Smooth muscle cell of the brain vasculature (primary cell): ENCODE results near the gene GRIA1.

Experiments
- DNase-seq: peaks from one replicate; pipeline ENCODE4 v3.0.0-alpha.2; 2012; ENCODE audit warnings: low read depth, low spot score

GRIA1 gene

DNA sequence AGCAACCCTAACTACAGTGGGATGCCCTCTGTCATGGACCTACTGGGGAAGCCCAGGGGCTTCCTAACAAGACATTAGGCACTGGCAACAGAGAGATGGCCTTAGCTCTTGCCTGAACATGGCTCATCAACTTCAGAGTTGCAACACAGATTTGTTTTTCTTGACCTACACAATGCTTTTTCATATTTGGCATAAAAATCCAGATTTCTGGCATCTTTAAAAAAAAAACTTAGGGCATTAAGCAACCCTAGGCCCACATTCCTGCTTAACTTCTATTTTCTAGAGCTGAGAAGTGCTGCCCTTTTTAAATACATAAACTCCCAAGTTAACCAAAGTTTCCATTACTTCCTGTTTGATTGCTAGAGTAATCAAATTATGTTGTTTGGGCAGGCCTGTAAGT is 8.0 kb downstream of the GRIA1 start:
- DNase-seq = no peak

DNA sequence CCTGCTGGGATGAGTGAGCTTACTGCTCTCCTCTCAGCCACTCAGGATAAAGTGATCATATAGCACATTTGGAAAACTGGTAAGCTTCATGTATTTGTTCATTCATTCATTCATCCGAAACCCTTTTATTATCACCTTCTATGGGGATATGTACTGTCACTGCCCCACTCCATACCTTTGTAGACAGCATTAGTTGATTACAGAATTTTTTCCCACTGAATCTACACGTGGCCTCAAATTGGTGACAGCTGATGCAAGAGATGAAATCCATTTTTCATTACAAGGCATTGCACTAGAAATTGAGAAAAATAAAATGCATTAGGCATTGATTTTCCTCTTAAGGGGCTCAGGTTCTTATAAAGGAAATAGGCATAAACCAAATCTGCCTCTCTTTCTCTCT is 9.7 kb downstream of the GRIA1 start:
- no peak for DNase-seq

DNA sequence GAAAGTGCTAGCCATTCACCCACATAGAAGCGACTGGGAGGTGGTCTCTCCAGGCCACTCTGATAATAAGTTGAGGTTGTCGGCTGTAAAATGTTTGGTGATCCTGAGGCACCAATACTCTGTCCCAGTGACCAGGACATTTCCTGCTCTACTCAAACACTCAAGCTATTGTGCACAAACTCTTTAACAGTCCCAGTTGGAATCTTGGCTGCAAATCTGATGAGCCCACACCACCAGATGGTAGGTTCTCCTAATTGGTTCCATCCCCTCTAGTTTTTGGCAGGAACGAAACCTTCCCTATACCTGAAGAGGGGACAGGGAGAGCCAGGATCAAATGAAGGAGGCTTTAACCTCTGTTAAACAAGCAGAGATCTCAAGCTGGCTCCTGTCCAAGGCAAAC is 14.3 kb downstream of the GRIA1 start:
- no peak for DNase-seq

DNA sequence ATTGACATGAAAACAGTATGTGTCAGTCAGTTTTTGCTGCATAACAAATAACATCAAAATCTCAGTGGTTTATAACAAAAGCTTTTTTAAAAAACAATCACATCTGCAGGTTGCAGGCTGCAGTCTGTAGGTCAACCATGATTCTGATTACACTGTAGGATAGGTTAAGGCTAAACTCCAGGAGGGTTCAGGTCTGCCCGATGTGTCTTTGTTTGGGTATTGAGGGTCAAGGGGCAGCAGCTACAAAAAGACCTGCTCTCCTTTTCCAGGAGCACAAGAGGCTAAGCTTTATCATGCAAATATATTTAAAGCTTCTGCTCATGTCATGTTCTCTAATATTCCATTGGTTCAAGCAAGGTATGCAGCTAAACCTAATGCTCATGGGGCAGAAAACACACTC is 18.2 kb downstream of the GRIA1 start:
- DNase-seq = no peak

DNA sequence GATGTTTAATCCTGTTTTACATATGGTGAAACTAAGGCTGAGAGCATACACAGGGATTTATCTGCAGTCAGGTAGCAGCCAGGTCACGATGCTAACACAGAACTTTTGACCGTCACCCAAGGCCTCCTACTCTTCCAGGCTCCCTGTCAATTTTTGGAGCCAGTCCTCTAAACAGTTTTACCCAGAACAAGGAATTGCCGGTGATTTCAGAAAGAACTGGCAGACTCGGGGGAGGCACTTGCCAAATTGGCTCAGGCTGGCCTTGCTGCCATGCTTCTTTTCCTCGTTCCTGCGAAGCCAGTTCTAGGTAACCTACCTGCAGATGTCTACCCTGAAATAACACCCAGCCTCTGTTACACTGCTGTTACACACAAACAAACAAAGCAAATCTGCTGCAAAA is 21.2 kb downstream of the GRIA1 start:
- DNase-seq = no peak

DNA sequence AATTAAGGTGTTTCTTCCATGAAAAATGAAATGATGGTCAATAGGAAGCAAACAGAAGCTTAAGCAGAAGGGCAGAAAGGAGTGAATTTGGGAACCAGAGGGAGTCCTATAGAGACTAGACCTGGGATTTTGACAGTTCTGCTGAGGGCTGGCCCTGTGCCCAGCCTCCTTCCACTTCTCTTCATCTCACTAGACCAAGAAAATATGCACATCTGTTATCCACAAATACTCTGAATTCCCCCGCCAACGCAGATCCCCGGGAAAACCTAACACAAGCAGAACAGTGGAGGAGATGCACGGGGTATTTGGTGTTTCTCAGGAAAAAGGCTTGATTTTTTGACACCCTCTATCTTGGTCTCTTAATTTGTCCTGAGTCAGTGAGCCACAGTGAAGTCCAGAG is 22.7 kb downstream of the GRIA1 start:
- DNase-seq = no peak

DNA sequence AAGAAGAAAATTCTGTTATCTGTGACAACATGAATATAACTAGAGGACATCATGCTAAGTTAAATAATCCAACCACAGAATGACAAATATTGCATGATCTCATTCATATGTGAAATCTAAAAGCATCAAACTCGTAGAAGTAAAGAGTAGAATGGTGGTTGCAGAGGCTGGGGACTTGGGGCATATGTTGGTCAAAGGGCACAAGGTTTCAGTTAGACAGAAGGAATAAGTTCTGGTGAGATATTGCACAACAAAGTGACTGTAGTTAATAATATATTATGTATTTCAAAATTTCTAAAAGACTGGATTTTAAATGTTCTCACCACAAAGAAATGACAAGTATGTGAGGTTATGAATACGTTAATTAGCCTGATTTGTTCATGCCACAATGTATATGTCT is 24.8 kb downstream of the GRIA1 start:
- DNase-seq = no peak

DNA sequence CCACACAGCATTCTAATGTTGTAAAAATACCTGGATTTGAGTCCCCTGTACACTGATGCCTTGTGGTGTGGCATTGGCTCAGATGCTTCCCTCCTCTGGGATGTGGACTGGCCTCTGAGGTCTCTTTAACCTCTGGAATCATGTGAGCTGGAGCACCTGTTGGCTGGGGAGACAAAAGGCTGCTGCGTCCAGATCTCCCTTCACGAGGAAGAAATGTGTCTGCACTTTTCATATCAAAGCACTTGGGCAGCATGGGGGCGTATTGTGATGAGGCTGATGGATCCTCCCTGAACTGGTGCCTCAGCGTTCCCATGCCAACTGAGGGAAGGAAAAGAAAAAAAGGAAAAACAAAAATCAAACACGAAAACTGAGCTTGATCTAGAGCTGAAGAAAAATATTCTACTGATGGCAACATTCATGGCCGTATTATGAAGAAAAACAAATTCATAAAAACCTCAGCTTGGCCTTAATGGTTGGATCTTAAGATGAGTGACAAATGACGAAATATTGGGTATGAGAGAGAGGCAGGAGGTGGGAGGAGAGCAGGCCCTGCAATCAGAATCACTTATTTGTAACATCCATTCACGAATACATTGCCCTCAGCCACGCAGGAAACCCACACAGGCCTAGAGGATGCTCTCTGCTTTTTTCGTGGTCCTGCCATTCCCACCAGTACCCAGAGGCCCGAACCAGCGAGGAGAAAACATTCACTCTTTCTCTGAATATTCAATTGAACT is 26.2 kb downstream of the GRIA1 start:
- no peak for DNase-seq

DNA sequence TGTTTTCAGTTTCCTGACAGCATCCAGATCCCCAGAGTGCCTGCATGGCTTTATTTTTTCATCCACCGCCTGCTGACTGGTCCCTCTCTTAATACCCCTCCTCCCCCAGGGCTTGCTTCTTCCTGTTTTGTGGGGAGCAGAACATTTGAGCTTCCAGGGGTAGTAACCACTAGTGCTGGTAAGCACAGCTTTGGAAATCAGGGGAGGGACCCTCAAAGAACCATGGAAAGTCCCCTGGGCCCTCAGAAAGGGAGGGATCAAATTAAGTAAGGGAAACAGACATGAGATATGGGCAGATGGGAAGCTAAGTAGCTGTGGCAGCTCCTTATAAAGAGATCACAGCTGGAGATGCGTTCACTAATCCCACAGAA is 26.8 kb downstream of the GRIA1 start:
- DNase-seq = no peak

DNA sequence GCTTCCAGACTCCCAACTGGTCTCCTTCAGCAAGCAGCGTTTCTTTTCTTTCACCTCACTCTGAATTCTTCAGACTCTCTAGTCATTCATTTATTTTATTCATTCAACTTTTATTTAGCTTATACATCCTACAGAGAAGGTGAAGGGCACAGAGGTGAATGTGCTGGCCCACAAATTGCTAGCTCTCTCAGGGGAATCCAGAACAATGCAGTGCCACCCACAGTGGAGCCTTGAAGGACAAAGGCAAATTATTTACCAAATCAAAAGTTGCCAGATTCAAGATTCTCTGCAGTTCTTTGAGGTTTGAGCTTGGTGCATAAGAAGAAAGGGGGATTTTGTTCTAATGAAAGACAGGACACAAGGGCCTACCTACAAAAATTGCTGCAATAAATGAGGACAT is 29.7 kb downstream of the GRIA1 start:
- DNase-seq = no peak

DNA sequence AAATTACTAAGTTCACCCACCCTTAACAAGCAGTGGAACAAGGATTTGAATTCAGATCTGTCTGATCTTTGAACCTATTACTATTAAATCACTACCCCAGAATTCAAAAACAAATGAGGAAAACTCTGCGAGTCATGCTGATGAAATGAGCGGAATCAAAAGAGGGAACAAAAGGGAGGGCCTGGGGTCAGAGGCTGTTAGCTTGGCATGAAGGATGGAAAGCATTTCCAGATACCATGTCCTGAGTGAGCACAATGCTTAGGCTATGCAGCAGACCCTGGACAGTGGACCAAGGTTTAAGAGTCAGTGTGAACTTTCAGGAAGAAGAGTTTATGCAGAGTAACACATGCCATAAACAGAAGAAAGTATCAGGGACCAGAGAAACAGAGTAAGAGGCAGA is 30.5 kb downstream of the GRIA1 start:
- DNase-seq = no peak

DNA sequence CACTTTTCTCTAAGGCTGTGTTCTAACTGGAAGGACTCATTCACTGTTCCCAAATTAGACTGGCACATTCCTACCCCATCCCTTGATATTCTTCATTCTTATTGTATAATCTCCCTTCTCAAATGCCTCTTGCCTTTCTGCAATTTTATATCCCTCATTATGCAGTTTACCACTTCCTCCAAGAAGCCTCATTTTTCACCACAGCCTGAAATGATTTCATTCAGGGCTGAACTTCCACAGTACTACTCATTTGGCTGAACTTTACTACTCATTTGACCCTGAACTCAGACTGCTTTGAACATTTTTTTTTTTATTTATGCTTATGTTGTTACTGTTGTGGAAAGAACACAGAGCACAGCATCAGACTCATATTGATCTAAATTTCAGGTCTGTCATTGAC is 32.7 kb downstream of the GRIA1 start:
- DNase-seq = no peak

DNA sequence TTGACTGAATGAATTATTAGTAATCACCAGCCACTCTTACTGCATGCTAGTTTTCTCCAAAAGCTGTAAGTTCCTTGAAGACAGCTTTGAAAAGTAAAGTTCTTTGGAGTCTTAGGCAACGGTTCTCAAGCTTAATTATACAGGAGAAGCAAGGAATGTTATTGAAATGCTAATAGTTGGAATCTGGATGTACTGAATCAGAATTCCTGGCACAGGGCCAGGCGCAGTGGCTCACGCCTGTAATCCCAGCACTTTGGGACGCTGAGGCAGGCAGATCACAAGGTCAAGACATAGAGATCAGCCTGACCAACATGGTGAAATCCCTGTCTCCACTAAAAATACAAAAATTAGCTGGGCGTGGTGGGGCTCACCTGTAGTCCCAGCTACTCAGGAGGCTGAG is 33.4 kb downstream of the GRIA1 start:
- DNase-seq = no peak

DNA sequence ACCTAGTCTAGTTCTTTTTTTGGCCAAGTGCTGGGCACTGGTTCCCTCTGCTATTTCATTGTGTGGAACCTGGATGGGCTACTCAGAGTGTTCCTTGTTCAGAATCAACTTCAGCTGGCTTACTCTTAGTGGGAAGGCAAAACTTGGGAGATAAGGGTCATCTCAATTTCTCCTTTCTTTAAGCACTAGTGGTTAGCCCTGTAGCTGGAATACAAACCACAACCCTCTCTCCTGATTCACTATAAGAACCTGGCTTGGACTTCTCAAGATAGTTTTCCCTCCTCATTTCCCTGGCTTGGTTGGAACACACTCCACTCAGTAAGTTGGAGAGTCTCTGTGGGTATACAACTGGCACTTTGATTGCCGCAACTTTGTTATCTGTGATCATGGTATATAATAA is 35.1 kb downstream of the GRIA1 start:
- no peak for DNase-seq

DNA sequence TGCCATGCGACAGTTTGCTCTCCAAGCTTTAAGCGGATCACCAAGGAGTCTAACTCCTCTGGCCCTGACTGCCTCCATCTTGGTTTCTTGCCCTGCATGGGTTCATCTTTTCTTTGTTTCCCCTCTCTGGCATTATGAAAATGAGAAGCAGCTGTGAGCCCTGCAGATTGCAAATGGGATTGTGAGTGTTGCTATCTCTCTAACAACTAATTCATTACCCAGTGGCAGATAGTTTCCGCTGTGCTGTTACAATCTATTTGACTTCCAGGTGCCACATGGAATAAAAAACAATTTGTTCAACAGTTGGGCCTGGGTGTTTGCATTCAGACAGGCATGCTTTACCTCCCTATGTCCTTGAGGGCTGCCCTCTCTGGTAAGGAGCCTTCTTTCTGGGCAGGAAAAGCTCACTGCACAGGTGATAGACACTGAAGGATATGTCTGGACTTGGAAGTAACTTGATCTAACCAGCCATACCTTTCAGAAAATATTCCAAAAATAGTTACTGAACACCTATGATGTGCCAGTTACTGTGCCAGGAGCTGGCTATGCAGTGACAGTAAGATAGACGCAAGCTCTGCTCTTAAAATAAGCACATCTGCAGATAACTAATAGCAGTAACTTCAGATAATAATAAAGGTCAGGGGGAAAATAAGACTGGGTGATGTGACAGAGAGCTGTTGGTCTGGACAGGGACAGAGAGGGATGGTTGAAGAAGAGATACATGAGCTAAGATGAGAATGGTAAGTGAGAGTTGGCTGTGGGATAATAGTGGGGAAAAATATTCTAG is 40.1 kb downstream of the GRIA1 start:
- no peak for DNase-seq

DNA sequence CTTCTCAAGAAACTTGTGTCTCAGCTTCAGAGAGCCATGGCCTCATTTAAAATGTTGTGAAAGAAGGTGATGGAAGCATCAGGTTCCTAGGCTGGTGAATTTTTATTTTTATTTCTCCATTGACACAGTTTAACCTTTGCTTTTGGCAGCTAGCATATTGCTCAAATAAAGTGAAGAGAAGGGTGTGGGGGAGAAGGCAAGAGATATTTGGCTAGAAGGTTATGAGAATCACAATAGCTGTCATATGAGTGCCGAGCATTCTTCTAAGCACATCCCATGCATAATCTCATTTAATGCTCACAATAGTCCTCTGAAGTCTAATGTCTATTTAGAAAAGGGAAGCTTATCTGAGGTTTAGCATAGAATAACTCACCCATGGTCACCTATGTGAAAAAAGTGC is 43.1 kb downstream of the GRIA1 start:
- DNase-seq = no peak

DNA sequence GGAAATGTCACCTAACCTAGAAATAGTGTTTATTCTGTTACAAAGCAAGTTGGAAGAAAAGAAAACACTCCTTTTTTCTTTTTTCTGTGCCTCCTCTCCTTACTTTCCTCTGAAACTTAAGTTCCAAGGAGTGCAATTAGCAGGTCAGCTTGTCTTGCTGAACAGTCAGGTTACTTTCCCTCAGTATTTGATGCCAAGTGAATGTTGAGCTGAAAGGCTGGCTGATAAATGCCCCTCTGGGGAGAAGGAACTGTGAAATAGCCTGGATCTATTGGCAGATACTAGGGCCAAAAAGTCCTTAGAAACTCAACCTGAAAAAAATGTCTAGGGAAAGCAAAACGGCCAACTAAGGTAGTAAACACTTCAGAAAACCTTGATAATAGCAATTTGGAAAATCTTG is 43.6 kb downstream of the GRIA1 start:
- DNase-seq = no peak

DNA sequence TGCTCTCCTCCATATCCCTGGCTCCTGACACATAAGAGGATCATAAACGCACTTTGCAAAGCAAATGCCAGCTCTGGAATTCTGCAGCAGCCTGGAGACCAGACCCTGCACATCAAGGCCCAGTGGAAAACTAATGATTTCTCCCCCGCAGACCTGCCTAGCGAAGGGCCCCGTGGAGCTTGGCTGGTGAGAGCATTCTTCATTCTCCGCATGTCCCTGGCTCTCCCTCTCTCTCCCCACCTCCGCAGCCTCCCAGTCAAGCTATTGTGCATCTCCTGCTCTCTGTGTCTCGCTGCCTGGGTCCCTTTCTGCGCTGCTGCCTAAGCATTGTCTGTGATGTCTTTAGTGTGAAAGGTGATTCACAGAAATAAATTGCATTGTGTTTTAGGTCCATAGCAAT is 46.7 kb downstream of the GRIA1 start:
- no peak for DNase-seq

DNA sequence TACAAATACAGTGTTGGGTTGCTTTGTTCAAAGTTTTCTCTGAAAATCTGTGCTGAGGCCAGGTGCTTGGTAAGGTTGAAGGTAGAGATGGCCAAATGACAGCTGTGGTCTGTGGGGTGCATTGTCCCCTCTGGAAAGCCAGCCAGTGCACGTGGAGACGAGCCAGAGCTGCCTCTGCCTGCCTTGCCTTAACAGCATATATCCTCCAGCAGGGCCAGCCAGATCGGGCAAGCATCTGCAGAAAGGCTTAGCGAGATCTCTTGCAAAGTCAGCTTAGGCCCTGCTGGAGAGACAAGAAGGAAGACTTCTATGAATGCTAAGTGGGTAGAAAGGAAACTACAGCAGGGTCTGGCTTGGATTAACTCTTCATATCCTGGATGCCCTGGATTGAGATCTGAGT is 49.5 kb downstream of the GRIA1 start:
- no peak for DNase-seq

DNA sequence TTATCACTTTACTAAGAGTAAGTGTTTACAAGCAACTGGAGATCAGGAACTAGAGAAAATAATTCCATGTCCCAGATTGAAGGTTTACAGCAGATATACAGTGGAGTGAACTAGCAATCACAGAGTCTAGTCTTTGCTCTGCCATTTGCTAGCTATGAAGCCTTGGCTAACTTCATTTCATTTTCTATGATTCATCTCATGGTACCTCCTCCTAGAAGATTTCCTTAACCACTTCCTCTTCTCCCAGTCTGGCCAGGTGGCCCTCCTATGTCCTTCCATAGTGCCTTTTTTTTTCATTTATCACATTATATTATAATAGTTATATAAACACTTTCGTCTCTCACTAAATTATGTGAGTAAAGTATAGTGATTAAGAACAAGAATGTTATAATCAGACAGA is 52.1 kb downstream of the GRIA1 start:
- no peak for DNase-seq

DNA sequence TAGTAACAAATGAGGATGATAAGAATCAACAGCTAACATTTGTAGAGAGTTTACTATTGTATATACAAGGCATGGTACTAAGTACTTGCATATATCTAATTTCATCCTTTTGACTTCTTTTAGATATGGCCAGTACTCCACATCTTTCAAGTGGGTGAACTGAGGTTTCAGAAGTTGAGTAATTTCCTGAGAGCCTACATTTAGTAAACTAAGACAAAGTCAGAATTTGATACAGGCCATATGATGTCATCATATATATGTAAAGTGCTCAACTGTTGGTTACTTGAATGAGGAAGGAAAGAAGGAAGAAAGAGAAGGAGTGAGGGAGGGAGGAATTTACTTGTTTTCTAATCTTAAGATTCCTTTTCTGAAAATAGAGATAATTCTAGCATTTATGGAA is 52.8 kb downstream of the GRIA1 start:
- no peak for DNase-seq

DNA sequence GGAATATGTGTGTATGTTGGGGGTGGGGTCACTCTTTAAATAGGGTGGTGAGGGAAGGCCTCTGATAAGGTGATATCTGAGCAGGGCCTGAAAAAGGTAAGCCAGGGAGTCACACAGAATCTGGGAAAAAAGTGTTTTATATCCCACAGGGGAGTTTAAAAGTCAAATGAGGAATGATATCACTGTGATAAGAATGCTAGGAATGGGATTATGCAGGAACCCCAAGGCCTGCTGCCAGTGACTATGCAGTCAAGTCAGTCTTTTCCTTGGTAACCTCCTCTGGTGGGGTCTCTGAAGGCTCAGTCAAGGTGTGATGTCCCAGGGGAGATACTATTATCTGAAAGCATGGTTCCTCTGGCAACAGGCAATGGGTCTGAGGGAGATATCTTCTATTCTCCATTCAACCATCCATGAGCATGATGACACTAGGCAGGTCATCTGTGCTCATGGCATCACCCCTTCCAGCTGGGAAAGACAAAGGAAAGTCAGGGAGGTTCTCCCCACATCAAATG is 53.5 kb downstream of the GRIA1 start:
- DNase-seq = no peak

DNA sequence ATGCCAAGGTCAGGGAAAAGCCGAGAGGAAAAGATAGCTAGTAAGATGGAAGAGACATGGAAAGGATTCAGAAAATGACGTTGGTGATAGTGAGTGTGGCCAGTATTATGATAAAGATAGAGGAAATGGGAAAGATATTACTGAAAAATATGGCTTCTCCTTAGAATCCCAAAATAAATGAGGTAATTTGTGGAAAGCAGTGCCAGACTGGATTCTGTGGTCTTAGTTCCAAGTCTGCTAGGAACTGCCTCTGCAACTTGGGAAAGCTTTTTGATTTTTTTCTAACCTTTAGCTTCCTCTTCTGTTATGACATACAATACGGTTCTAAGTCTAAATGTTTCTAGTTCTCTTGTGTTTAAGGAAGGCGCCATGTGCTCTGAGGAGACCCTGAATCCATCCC is 54.2 kb downstream of the GRIA1 start:
- DNase-seq = no peak
